Measurements from ENCODE around the gene ADAMTS9. TPM values are rescaled to one million over a fixed set of nuclear protein-coding genes. Genes with fewer than 3 reads are reported as not detected.

The ADAMTS9 gene
- total RNA-seq, 1 experiment from 2014 or later, result 1.8 TPM

DNA sequence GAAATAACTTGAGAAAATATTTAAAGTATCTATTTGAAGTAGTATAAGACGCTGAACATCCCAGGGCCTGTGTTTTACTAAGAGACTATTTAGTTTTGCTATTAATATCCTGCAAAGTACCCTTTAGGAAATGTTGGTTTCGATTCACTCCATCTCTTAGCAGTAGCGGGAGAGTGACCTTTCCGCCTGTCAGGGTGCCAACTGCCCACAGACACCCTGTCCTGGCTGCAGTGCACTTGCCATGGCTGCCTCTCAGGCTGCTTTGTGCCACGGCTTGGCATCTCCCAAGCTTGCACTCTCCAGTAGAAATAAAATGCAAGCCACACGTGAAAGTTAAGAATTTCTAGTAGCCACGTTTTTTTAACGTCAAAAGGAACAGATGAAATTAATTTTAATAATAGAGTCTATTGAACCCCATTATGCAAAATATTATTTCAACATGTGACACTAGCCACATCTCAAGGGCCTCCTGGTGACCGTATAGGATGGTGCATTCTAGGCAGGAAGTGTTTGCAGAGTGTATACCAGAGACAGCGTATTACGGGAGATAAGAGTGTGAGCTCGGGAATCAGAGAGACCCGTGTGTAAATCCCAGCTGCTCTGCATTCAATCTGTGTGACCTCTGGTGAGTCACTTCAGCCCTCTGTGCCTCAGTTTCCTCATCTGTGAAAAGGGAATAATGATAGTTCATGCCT, 19.8 kb downstream of the ADAMTS9 start:
- CTCF ChIA-PET, result interaction anchor here (1.0 to 1.6 kb wide), 2 partner anchors 135 to 577 kb away, joined by 3 to 4 read pairs; no protein-coding TSS in a partner anchor
- no peak for DNase-seq (ENCODE audit: unreplicated experiment)
- Mint-ChIP-seq H3K36me3 (ENCODE audit: insufficient read depth, unreplicated experiment) (no peaks in the 10 kb centered on the region), H3K27me3 (ENCODE audit: insufficient read depth, unreplicated experiment) (no peaks in the 10 kb centered on the region), H3K27ac (ENCODE audit: low read depth, unreplicated experiment) (no peak overlapping the region), H3K4me1 (ENCODE audit: insufficient read depth, unreplicated experiment) (no peaks in the 10 kb centered on the region), H3K9me3 (ENCODE audit: unreplicated experiment) (no peaks in the 10 kb centered on the region), H3K4me3 (ENCODE audit: unreplicated experiment) (no peak overlapping the region)
- no TSS peak for BruUV-seq (replicated peaks)
- TF ChIP-seq CTCF (IDR thresholded peaks at IDR 0.05; ENCODE audit: unreplicated experiment), result no peak
- intact Hi-C loops (cut with micrococcal nuclease), result no loop called here
- POLR2A ChIA-PET, result no interaction called here

GRCh38 chr3:64667138-64667537, 20.7 kb downstream of the ADAMTS9 start:
- ChIA-PET CTCF (interaction anchor here (1.6 kb wide), 1 partner anchor 578 kb away, joined by 4 read pairs; no protein-coding TSS in a partner anchor), POLR2A (no interaction called here)
- no TSS peak for BruUV-seq (replicated peaks)
- intact Hi-C loops (cut with micrococcal nuclease), result no loop called here
- no peak for TF ChIP-seq CTCF (IDR thresholded peaks at IDR 0.05; ENCODE audit: unreplicated experiment)
- DNase-seq (ENCODE audit: unreplicated experiment), result peak; percentile 42
- Mint-ChIP-seq H3K36me3 (ENCODE audit: insufficient read depth, unreplicated experiment) (no peaks in the 10 kb centered on the region), H3K4me1 (ENCODE audit: insufficient read depth, unreplicated experiment) (no peaks in the 10 kb centered on the region), H3K9me3 (ENCODE audit: unreplicated experiment) (no peaks in the 10 kb centered on the region), H3K27me3 (ENCODE audit: insufficient read depth, unreplicated experiment) (no peaks in the 10 kb centered on the region), H3K4me3 (ENCODE audit: unreplicated experiment) (no peak overlapping the region), H3K27ac (ENCODE audit: low read depth, unreplicated experiment) (no peak overlapping the region)

DNA sequence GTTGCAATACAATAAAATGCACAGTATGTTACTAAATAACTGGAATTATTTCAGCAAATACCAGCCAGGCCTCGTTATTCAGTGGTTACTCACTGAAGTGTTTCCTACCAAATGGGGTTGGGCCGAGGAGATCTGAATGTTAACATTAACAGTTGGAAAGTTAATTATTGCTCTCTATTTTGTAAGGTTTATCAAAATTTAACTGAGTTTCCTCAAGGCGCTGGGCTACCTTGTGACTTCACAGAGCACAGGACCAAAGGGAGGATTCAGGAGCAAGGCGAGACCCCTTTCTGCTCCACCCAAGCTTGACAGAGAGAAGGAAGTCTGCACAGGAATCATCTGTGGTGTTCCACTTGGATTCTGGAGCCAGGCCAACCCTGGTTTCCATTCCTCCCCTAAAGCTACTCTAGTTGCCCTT, 21.6 kb downstream of the ADAMTS9 start:
- Mint-ChIP-seq H3K4me1 (ENCODE audit: insufficient read depth, unreplicated experiment) (no peaks in the 10 kb centered on the region), H3K9me3 (ENCODE audit: unreplicated experiment) (no peaks in the 10 kb centered on the region), H3K36me3 (ENCODE audit: insufficient read depth, unreplicated experiment) (no peaks in the 10 kb centered on the region), H3K4me3 (ENCODE audit: unreplicated experiment) (no peak overlapping the region), H3K27ac (ENCODE audit: low read depth, unreplicated experiment) (peak overlapping the region; percentile 12), H3K27me3 (ENCODE audit: insufficient read depth, unreplicated experiment) (no peaks in the 10 kb centered on the region)
- no TSS peak for BruUV-seq (replicated peaks)
- intact Hi-C loops (cut with micrococcal nuclease), result no loop called here
- ChIA-PET POLR2A (interaction anchor here (0.7 kb wide), 1 partner anchor 699 kb away, joined by 3 read pairs; no protein-coding TSS in a partner anchor), CTCF (interaction anchor here (0.7 to 1.6 kb wide), 2 partner anchors 133 to 174 kb away, joined by 3 to 4 read pairs; no protein-coding TSS in a partner anchor)
- DNase-seq (ENCODE audit: unreplicated experiment), result peak; percentile 21
- TF ChIP-seq CTCF (IDR thresholded peaks at IDR 0.05; ENCODE audit: unreplicated experiment), result no peak

DNA sequence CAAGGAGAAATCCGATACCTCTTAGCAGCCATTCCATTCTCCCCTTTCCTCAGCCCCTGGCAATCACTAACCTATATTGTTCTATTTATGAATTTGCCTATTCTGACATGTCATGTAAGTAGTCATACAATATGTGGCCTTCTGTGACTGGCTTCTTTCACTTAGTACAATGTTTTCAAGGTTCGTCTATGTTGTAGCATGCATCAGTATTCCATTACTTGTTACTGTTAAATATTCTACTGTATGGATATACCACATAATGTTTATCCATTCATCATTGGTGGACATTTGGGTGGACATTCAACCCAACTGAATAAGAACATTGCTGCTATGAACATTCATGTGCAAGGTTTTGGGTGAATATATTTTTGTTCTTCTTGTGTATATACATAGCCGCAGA, 23.4 kb downstream of the ADAMTS9 start:
- Mint-ChIP-seq H3K27me3 (ENCODE audit: insufficient read depth, unreplicated experiment) (no peaks in the 10 kb centered on the region), H3K9me3 (ENCODE audit: unreplicated experiment) (no peaks in the 10 kb centered on the region), H3K27ac (ENCODE audit: low read depth, unreplicated experiment) (no peak overlapping the region), H3K4me3 (ENCODE audit: unreplicated experiment) (no peak overlapping the region), H3K36me3 (ENCODE audit: insufficient read depth, unreplicated experiment) (no peaks in the 10 kb centered on the region), H3K4me1 (ENCODE audit: insufficient read depth, unreplicated experiment) (no peaks in the 10 kb centered on the region)
- no peak for TF ChIP-seq CTCF (IDR thresholded peaks at IDR 0.05; ENCODE audit: unreplicated experiment)
- intact Hi-C loops (cut with micrococcal nuclease), result no loop called here
- no peak for DNase-seq (ENCODE audit: unreplicated experiment)
- BruUV-seq (replicated peaks), result no TSS peak
- POLR2A ChIA-PET, result no interaction called here
- CTCF ChIA-PET, result interaction anchor here (1.6 kb wide), 1 partner anchor 131 kb away, joined by 3 read pairs; no protein-coding TSS in a partner anchor

All from MCF 10A (cell line).